NCI-H446 treated with DMSO at 0.1 percent for 48 hours (cell line): Measurements from ENCODE around the gene NCAM2.
A peak's percentile ranks its signal among the peaks of the same experiment; 100 is the strongest.

Experiments used
- DNase-seq: peaks from one replicate; lab custom pipeline; 2025; lab: John Stamatoyannopoulos, UW

The NCAM2 gene

DNA sequence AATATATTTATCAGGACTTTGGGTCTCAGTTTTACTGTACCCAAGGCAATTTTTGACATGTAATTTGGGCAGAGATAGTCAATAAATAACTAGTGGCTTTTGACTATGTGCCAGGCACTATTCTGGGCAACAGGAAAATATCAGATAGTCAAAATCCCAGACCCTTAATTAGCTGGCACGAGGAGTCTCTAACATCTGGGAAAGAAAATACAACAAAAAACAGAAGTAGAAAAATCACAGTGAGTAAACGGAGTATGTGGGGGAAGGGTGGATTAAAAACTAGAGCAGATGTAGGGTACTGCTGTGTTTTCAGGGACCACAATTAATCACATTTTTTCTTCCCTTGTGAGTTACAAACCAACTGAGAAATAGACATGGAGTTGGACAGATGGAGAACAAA lies 217.8 kb downstream of the NCAM2 start:
- DNase-seq = peak; percentile 94

GRCh38 chr21:21226472-21226871 lies 228.3 kb downstream of the NCAM2 start:
- no peak for DNase-seq

- no peak for DNase-seq
Observed at GRCh38 chr21:21230672-21231071, 232.5 kb downstream of the NCAM2 start.

DNA sequence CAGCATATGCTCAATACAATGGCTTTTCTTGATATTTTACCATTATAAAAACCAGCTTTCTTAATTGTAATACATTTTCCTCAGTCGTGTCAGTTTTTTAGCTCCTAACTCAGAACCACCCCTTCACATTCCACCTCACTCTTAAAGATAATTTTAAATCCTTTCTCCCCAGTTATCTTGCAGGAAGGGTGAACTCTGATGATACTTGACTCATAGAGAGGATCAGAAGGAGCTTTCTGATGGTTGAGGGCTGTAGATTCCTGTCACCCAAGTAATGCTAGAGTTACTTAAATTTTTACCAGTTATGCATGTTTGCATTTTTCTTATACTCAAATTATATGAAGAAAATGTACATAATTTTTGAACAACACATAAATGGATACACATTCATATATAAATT lies 233.7 kb downstream of the NCAM2 start:
- no peak for DNase-seq

- DNase-seq = peak; percentile 67
Observed at GRCh38 chr21:21232320-21232719, 234.1 kb downstream of the NCAM2 start.

GRCh38 chr21:21233051-21233450 lies 234.8 kb downstream of the NCAM2 start:
- peak; percentile 24 for DNase-seq

DNA sequence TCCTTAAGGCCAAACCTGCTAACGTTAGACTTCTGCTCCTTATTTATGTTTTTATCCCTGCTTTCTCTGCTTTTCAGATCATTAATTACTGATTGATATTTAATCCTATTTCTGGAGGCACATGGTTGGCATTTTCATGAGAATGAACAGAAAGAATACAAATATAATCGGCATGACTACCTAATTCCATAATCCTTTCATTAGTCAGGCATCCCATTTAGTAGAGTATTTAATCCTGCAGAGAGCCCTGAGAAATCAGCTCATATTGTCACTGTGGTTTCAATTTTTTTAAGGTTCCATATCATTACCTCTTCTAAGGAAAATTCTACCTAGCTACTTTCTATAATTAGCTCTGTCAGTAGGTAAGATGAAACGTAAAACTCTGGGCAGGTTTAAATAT lies 238.8 kb downstream of the NCAM2 start:
- no peak for DNase-seq

- DNase-seq = no peak
Observed at GRCh38 chr21:21238629-21239400, 240.6 kb downstream of the NCAM2 start.

GRCh38 chr21:21241391-21241790 lies 243.2 kb downstream of the NCAM2 start:
- peak; percentile 79 for DNase-seq

DNA sequence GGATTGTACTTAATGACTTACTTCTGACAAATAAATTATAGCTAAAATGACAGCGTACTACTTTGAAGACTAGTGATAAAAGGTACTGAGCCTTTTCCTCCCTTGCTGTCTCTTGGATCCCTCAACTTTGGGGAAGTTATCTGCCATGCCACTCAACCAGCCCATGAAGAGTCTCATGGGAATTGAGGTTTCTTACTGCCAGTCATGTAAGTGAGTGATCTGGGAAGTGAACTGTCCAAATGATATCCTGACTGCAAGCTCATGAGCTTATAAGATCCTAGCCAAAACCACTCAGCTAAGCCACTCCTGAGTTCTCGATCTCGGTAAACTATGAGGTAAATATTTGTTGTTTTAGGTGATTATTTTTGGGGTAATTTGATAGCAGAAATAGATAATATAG lies 247.8 kb downstream of the NCAM2 start:
- DNase-seq = no peak

DNA sequence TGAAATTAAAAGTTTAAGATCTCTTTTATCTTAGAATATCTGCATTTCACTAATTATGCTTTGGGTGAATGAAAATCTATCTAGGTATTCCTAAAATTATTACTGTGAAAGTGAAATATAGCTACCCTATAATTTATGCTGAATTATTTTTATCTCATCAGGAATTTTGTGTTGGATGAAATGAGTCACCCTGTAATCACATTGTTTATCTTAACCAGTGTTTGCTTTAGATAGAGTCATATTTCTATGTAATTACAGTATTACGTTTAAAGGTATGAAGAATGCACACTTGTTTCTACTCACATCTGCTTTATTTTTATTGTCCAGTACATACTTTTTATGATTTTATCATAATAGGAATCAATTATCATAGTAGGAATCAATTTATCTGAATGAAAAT lies 249.2 kb downstream of the NCAM2 start:
- no peak for DNase-seq

- DNase-seq = no peak
Observed at GRCh38 chr21:21262048-21262447, 263.8 kb downstream of the NCAM2 start.

DNA sequence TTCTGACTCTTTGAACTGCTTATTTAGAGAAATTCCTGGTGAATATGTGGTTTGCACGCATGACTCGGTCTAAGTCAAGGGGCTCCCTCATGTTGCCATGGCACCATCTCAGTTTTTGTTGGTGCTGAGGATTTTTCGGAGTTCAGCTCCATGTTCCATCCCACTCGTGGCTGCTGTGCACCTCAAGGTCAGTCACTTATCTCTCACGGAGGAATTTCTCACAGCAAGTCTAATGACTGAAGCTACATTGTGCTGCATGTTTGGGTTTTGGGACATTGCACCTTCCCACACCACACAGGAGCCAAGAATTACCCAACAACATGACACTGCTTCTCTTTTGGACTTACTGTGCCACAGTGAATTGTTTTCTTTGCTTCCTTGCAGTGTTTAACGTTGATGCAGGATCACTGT lies 269.9 kb downstream of the NCAM2 start:
- DNase-seq = no peak

DNA sequence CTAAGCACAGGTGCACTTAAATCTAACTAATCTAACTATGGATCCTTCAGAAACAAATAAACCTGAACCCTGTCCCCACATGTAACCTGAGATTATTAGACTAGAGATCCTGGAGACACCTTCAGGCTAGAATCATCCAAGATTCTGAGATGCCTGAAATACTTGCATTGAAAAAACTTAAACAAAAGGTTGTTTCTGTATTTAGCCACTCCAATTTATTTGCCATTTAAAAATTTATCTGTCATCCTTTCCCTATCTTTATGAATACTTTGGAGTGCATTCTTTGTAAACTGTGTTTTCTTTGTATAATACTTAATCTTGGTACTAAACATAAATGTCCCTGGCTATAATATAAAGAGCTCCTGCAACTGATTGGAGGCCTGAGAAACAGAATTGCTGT lies 270.7 kb downstream of the NCAM2 start:
- DNase-seq = no peak

- DNase-seq = no peak
Observed at GRCh38 chr21:21279193-21279901, 281.1 kb downstream of the NCAM2 start.

DNA sequence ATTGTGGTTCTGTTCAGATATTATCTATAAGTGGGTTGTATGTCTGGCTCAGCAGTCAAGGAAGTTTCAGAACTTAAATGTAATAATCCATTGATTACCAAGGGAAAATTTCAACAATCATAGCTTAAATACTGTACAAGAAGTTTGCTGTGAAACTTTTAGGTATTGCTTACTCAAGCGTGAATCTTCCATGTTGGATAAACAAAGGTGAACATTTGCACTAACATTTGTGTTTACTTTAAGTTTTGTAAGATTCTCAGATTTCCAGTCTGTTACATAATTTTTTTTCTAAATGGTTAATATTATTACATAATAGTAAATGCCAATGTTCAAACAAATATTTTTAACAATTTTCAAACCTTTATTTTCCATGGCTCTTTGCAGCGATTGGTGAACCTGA lies 285.6 kb downstream of the NCAM2 start:
- DNase-seq = no peak

DNA sequence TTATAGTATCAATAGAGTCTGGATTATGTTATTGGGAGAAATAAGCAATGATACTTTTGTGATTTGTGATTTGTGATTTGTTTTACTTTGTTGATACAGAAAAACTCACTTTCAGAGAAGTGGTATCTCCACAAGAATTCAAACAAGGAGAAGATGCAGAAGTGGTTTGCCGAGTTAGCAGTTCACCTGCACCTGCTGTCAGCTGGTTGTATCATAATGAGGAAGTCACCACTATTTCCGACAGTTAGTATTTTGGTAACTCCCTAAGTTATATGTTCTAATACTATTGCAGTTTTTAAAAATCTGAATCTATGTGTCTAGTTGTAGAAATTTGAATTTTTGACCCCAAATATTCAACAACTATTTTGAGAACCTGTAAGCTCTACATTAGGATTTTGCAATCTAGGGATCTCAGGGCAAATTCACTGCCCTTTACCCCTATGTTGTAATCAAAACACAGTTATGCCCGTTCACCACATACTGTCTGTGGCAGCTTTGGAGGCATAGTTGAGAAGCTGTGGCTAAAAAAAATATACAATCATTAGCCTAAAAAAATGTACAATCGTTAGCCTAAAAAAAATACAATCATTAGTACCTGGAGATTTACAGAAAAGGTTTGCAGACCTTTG lies 288.1 kb downstream of the NCAM2 start:
- no peak for DNase-seq

GRCh38 chr21:21290751-21291150 lies 292.5 kb downstream of the NCAM2 start:
- no peak for DNase-seq

DNA sequence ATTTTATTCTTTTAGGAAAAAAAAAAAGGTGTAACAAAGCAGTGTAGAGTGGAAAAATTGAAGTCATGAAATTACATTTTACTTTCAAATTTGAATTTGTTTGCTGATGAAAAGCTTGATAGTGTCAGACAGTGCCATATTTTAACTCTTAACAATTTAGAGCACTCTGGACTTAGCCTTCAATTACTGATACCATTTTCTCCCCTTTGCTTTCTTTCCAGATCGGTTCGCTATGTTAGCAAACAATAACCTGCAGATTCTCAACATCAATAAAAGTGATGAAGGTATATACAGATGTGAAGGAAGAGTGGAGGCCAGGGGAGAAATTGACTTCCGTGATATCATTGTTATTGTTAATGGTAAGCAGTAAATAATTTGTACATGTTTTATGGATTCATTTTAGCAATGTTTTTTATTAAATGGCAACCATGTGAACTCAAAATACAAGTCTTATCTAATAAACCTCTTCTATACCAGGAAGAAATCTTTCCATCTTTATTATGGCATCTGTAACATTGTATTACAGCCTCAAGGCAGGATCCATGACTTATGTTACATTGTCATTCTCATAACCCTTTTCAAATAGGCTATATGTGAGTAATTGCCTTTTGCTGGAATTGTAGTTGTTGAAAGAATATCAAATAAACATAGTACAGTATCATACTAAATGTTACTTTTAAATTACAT lies 293.8 kb downstream of the NCAM2 start:
- no peak for DNase-seq

DNA sequence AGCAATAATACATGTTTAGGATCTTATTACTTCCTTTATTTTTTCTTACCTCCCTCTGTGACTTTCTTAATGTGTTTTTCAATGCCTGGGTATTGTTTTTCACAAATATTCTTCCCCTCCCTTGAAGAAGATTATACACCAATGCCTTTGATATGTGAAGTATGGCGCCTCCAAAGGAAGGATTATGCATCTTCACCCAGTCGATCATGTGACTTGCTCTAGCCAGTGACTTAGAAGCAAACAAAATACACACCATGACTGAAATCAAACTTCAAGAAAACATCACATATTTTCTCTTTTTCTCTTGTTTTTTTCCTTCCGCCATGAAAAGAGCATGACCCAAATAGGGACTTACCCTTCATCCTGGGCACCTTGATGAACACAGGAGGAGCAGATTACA lies 297.1 kb downstream of the NCAM2 start:
- DNase-seq = no peak

DNA sequence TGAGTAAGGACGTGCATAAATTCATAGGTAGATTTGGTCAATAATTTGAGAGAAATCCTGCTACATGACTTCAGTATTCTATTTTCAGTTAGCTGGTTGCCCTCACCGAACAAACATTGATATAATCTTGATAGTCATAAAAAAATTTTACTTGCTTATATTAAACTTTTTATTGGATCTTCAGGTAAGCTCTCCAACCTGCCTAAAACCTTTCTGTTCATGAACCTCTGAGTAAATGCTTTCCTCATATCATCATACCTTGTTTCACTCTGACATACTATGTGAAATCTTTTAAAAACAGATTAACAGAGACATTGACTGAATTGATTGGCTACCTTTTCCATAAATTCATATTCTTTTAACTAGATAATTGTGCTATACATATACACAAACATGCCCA lies 299.0 kb downstream of the NCAM2 start:
- DNase-seq = no peak

- no peak for DNase-seq
Observed at GRCh38 chr21:21301013-21301412, 302.8 kb downstream of the NCAM2 start.

DNA sequence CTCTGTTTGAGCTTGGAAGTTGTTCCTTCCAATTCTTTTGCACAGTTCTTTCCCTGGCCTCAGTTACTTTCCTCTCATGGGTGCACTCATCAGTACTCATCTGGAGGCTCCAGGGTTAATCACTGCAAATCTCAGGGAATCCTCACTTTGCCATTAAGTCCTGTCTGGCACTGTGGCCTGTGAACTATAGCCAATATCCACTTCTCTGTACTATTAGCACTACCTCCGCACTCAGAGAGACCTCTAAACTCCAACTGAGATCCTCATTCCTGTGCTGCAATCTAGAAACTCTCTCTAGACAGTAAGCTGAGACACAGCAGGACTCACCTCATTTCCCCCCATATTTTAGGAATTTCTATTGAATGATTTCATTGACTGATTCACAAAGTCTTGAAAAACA lies 311.3 kb downstream of the NCAM2 start:
- no peak for DNase-seq
